H1 (cell line): ENCODE results near the gene HLA-DOB.

Source experiments
- BCL11A ChIP-seq, 2 experiments: IDR thresholded peaks; one replicate each; pipeline ENCODE4 v1.6.1; 2011; ENCODE audit warnings: low read depth in 2 of 2, low read length in 2 of 2, mild to moderate bottlenecking in 2 of 2
- GABPA ChIP-seq: IDR thresholded peaks from 2 replicates; pipeline ENCODE4 v1.6.1; 2011; ENCODE audit warnings: mild to moderate bottlenecking, low read length, moderate library complexity, borderline replicate concordance; ENCODE audit not compliant: insufficient read depth
- KDM1A ChIP-seq: fragments of 200-600, 300-600 bp; sonication (generic); IDR thresholded peaks from 2 replicates; pipeline ENCODE4 v1.7.1; 2016; ENCODE audit warnings: mild to moderate bottlenecking, low read length, borderline replicate concordance
- SP1 ChIP-seq: IDR thresholded peaks from 2 replicates; pipeline ENCODE4 v1.6.1; 2011; ENCODE audit warnings: low read depth, low read length
- SUZ12 ChIP-seq: fragments of 200-600 bp; sonication (generic); IDR thresholded peaks from 2 replicates; pipeline ENCODE4 v1.6.1; 2012; ENCODE audit warnings: mild to moderate bottlenecking, inconsistent platforms, low read length, moderate library complexity, mixed read lengths
- TF ChIP-seq, protein P1 (sequence below): IDR thresholded peaks from 2 replicates; pipeline ENCODE4 v1.6.1; 2012; ENCODE audit warnings: low read length, inconsistent platforms
- TF ChIP-seq, protein P2 (sequence below), 3 experiments: IDR thresholded peaks; 1 replicate in 2 of 3; 2 replicates in 1 of 3; pipeline versions ENCODE4 v1.5.1 to v1.6.1; 2011; ENCODE audit warnings: low read length in 3 of 3, mild to moderate bottlenecking in 3 of 3, inconsistent platforms in 2 of 3, low read depth in 1 of 3, moderate library complexity in 1 of 3; ENCODE audit not compliant: insufficient read depth in 1 of 3; ENCODE audit errors: control extremely low read depth in 1 of 3

DNA sequence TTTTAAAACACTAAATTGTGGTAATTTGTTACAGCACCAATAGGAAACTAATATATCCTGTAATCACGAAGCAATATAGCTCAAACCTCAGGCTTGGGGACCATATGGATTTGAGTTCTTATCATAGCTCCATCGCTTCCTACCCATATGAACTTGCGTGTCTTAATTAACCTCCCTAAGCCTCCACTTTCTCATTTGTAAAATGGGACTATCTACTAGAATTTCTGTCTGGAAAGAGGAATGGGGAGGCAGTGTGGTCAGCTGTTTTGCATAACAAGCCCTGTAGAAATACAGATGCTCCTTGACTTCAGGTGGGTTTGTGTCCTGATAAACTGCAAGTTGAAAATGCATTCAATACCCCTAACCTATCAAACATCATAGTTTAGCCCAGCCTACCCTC is 17.1 kb downstream of the HLA-DOB start:
- no peak for TF ChIP-seq SP1
- no peak for TF ChIP-seq GABPA
- TF ChIP-seq BCL11A (IDR thresholded peaks at IDR 0.05; ENCODE audit: low read depth in 2 of 2, low read length in 2 of 2), result no peak
- no peak for TF ChIP-seq KDM1A
- no peak for TF ChIP-seq SUZ12
- TF ChIP-seq, protein P1, sequence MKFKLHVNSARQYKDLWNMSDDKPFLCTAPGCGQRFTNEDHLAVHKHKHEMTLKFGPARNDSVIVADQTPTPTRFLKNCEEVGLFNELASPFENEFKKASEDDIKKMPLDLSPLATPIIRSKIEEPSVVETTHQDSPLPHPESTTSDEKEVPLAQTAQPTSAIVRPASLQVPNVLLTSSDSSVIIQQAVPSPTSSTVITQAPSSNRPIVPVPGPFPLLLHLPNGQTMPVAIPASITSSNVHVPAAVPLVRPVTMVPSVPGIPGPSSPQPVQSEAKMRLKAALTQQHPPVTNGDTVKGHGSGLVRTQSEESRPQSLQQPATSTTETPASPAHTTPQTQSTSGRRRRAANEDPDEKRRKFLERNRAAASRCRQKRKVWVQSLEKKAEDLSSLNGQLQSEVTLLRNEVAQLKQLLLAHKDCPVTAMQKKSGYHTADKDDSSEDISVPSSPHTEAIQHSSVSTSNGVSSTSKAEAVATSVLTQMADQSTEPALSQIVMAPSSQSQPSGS, result no peak
- TF ChIP-seq, protein P2, sequence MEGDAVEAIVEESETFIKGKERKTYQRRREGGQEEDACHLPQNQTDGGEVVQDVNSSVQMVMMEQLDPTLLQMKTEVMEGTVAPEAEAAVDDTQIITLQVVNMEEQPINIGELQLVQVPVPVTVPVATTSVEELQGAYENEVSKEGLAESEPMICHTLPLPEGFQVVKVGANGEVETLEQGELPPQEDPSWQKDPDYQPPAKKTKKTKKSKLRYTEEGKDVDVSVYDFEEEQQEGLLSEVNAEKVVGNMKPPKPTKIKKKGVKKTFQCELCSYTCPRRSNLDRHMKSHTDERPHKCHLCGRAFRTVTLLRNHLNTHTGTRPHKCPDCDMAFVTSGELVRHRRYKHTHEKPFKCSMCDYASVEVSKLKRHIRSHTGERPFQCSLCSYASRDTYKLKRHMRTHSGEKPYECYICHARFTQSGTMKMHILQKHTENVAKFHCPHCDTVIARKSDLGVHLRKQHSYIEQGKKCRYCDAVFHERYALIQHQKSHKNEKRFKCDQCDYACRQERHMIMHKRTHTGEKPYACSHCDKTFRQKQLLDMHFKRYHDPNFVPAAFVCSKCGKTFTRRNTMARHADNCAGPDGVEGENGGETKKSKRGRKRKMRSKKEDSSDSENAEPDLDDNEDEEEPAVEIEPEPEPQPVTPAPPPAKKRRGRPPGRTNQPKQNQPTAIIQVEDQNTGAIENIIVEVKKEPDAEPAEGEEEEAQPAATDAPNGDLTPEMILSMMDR (IDR thresholded peaks at IDR 0.05; ENCODE audit: control extremely low read depth in 1 of 3, insufficient read depth in 1 of 3, low read depth in 1 of 3, low read length in 3 of 3), result no peak
